Neural crest cell (in vitro differentiated cells): Measurements from ENCODE around the gene PRDM13. TPM values are rescaled to one million over a fixed set of nuclear protein-coding genes. Genes with fewer than 3 reads are reported as not detected.

ENCODE experiments used
- DNase-seq: peaks from one replicate; pipeline ENCODE4 v3.0.0; 2021; ENCODE audit warnings: low read depth, mixed read lengths, low spot score
- H3K27ac Mint-ChIP-seq: one replicate; pipeline ENCODE4 v1.8.0; 2021; ENCODE audit warnings: mild to moderate bottlenecking, mixed read lengths; ENCODE audit not compliant: unreplicated experiment
- H3K27me3 Mint-ChIP-seq: 2 replicates; pipeline ENCODE4 v1.8.0; 2021; ENCODE audit warnings: low read depth, mild to moderate bottlenecking, mixed read lengths
- H3K36me3 Mint-ChIP-seq: 2 replicates; pipeline ENCODE4 v1.8.0; 2021; ENCODE audit warnings: low read depth, mild to moderate bottlenecking, mixed read lengths
- H3K4me1 Mint-ChIP-seq: 2 replicates; pipeline ENCODE4 v1.8.0; 2021; ENCODE audit warnings: mixed read lengths
- H3K4me3 Mint-ChIP-seq: one replicate; pipeline ENCODE4 v1.8.0; 2021; ENCODE audit warnings: mild to moderate bottlenecking, mixed read lengths
- H3K9me3 Mint-ChIP-seq: 2 replicates; pipeline ENCODE4 v1.8.0; 2021; ENCODE audit warnings: mixed read lengths
- CTCF ChIP-seq: fragments of 200-600 bp; sonication (generic); conservative IDR thresholded peaks from 2 replicates; pipeline ENCODE4 v1.5.0; 2021; ENCODE audit warnings: antibody characterized with exemption, mild to moderate bottlenecking
- total RNA-seq: library from RNA; stranded (reverse); gene quantifications from 2 replicates; pipeline ENCODE4 v1.2.1, GENCODE V29; 2021

Gene PRDM13
- total RNA-seq, 1 donor from 2014 or later: 0.09 TPM

- no peak overlapping the region for H3K27ac Mint-ChIP-seq
- no peak for DNase-seq
- H3K4me1 Mint-ChIP-seq: peaks cover 6% of the 10 kb centered on the region
- H3K4me3 Mint-ChIP-seq: no peak overlapping the region
- H3K36me3 Mint-ChIP-seq: no peaks in the 10 kb centered on the region
- peaks cover 97% of the 10 kb centered on the region for H3K27me3 Mint-ChIP-seq
- no peaks in the 10 kb centered on the region for H3K9me3 Mint-ChIP-seq
- TF ChIP-seq CTCF: no peak
Observed at GRCh38 chr6:99611148-99611547, 4.5 kb downstream of the PRDM13 start.

- Mint-ChIP-seq H3K27me3 (peaks cover 97% of the 10 kb centered on the region), H3K4me1 (peaks cover 6% of the 10 kb centered on the region), H3K27ac (no peak overlapping the region), H3K36me3 (no peaks in the 10 kb centered on the region), H3K9me3 (no peaks in the 10 kb centered on the region), H3K4me3 (peak overlapping the region; percentile 56)
- no peak for TF ChIP-seq CTCF
- no peak for DNase-seq
Observed at GRCh38 chr6:99612551-99613408, 6.1 kb downstream of the PRDM13 start.

- H3K4me3 Mint-ChIP-seq: no peak overlapping the region
- peaks cover 2% of the 10 kb centered on the region for H3K36me3 Mint-ChIP-seq
- no peak overlapping the region for H3K27ac Mint-ChIP-seq
- peaks cover 97% of the 10 kb centered on the region for H3K27me3 Mint-ChIP-seq
- DNase-seq: peak; percentile 57
- peaks cover 2% of the 10 kb centered on the region for H3K9me3 Mint-ChIP-seq
- H3K4me1 Mint-ChIP-seq: peaks cover 6% of the 10 kb centered on the region
- TF ChIP-seq CTCF: peak; percentile 65
Observed at GRCh38 chr6:99613409-99613704, 6.7 kb downstream of the PRDM13 start.

- H3K36me3 Mint-ChIP-seq: peaks cover 3% of the 10 kb centered on the region
- no peak for DNase-seq
- H3K27ac Mint-ChIP-seq: no peak overlapping the region
- H3K9me3 Mint-ChIP-seq: peaks cover 3% of the 10 kb centered on the region
- H3K27me3 Mint-ChIP-seq: peaks cover 97% of the 10 kb centered on the region
- no peak for TF ChIP-seq CTCF
- peak overlapping the region; percentile 68 for H3K4me3 Mint-ChIP-seq
- peaks cover 6% of the 10 kb centered on the region for H3K4me1 Mint-ChIP-seq
Observed at GRCh38 chr6:99613705-99614429, 7.2 kb downstream of the PRDM13 start.

GRCh38 chr6:99614430-99615186 lies 8.0 kb downstream of the PRDM13 start:
- no peak for DNase-seq
- peaks cover 3% of the 10 kb centered on the region for H3K9me3 Mint-ChIP-seq
- H3K36me3 Mint-ChIP-seq: peaks cover 3% of the 10 kb centered on the region
- TF ChIP-seq CTCF: peak; percentile 34
- H3K4me1 Mint-ChIP-seq: peaks cover 6% of the 10 kb centered on the region
- no peak overlapping the region for H3K27ac Mint-ChIP-seq
- H3K4me3 Mint-ChIP-seq: peak overlapping the region; percentile 57
- H3K27me3 Mint-ChIP-seq: peaks cover 97% of the 10 kb centered on the region
